HepG2 (cell line): ENCODE results near the gene SZRD1. TPM values are rescaled to one million over a fixed set of nuclear protein-coding genes. Genes with fewer than 3 reads are reported as not detected.

Experiments used
- ATAC-seq: fragments of 200-7000 bp; cut with Tn5 transposase; 3 replicates; pipeline ENCODE4 v1.9.1; 2020; ENCODE audit warnings: mild to moderate bottlenecking, moderate library complexity
- BruUV-seq: library from RNA; stranded (reverse); fragments of 400-500 nt; replicated peaks from 2 replicates; lab custom pipeline; 2021; lab: Mats Ljungman, UMichigan
- CTCF ChIA-PET: fragments of 300-600 bp; formaldehyde crosslinking; extraction: SDS; loops from one replicate; lab custom pipeline; 2021; ENCODE audit warnings: low total read pairs, inconsistent platforms, low intra/inter-chr PET ratio; lab: Yijun Ruan, JAX
- POLR2A ChIA-PET: fragments of 350-600 bp; sonication (Branson Sonifier 250); formaldehyde crosslinking; loops from one replicate; lab custom pipeline; 2020; ENCODE audit warnings: antibody characterized with exemption, inconsistent platforms; lab: Yijun Ruan, JAX
- DNase-seq: peaks from one replicate; pipeline ENCODE4 v3.0.0-alpha.2; 2015; ENCODE audit warnings: low spot score
- FAIRE-seq: peaks from 3 replicates; lab custom pipeline; 2011; peaks lifted over from hg19 to GRCh38; lab: Jason Lieb, UNC
- H2AFZ ChIP-seq: one replicate; pipeline ENCODE4 v1.6.1; 2011; ENCODE audit warnings: low read length, inconsistent platforms
- H3K27ac ChIP-seq: fragments of 300-600 bp; 3 replicates; pipeline ENCODE4 v1.8.0; 2011; ENCODE audit warnings: mixed run types, mild to moderate bottlenecking, mixed read lengths, low read length, inconsistent platforms; ENCODE audit not compliant: insufficient read depth; ENCODE audit errors: extremely low read length
- H3K27me3 ChIP-seq, 2 experiments: fragments of 200-600 bp in 1 of 2; 2 replicates in 1 of 2; 3 replicates in 1 of 2; pipeline versions ENCODE4 v1.6.0 to v1.8.0; 2011; ENCODE audit warnings: low read length in 2 of 2, mild to moderate bottlenecking in 2 of 2, moderate library complexity in 2 of 2, inconsistent platforms in 1 of 2; ENCODE audit not compliant: insufficient read depth in 2 of 2, control insufficient read depth in 1 of 2
- H3K36me3 ChIP-seq, 2 experiments: fragments of 200-600 bp in 1 of 2; replicated peaks in 1 of 2; 2 replicates in 1 of 2; 3 replicates in 1 of 2; pipeline versions ENCODE4 v1.5.1 to v1.8.0; 2011; ENCODE audit warnings: low read length in 2 of 2, inconsistent platforms in 1 of 2; ENCODE audit not compliant: insufficient read depth in 2 of 2, control insufficient read depth in 1 of 2
- H3K4me1 ChIP-seq: 2 replicates; pipeline ENCODE4 v1.5.1; 2012; ENCODE audit warnings: low read length, inconsistent platforms; ENCODE audit not compliant: insufficient read depth
- H3K4me2 ChIP-seq: 2 replicates; pipeline ENCODE4 v1.6.0; 2011; ENCODE audit warnings: low read depth, low read length, inconsistent platforms
- H3K4me3 ChIP-seq, 3 experiments: fragments of 200-600 bp in 1 of 3; sonication (generic), shearing (Covaris generic) in 1 of 3; replicated peaks in 1 of 3; 2 replicates each; pipeline ENCODE4 v1.5.1; 2011 to 2016; ENCODE audit warnings: low read length in 3 of 3, inconsistent platforms in 2 of 3, low read depth in 2 of 3, mild to moderate bottlenecking in 2 of 3, control low read depth in 1 of 3, mixed read lengths in 1 of 3; ENCODE audit not compliant: insufficient read depth in 1 of 3
- H3K79me2 ChIP-seq: one replicate; pipeline ENCODE4 v1.6.1; 2011; ENCODE audit warnings: low read length, inconsistent platforms; ENCODE audit not compliant: insufficient read depth
- H3K9ac ChIP-seq: 2 replicates; pipeline ENCODE4 v1.6.0; 2011; ENCODE audit warnings: mild to moderate bottlenecking, low read depth, low read length, inconsistent platforms; ENCODE audit not compliant: insufficient read depth
- H3K9me3 ChIP-seq: 2 replicates; pipeline ENCODE4 v1.5.1; 2012; ENCODE audit warnings: mild to moderate bottlenecking, low read length
- H4K20me1 ChIP-seq: 2 replicates; pipeline ENCODE4 v1.6.0; 2011; ENCODE audit warnings: inconsistent platforms, mild to moderate bottlenecking, low read length, moderate library complexity; ENCODE audit not compliant: insufficient read depth
- ELK4 ChIP-seq: sonication (generic); formaldehyde crosslinking; IDR thresholded peaks from 2 replicates; pipeline ENCODE4 v1.9.0; 2021; ENCODE audit warnings: missing genetic modification reagents, borderline replicate concordance
- GABPA ChIP-seq, 2 experiments: IDR thresholded peaks; 2 replicates each; pipeline ENCODE4 v1.6.1; 2011 to 2016; ENCODE audit warnings: low read depth in 2 of 2, low read length in 1 of 2, missing biosample characterization in 1 of 2, missing genetic modification characterization in 1 of 2
- RAD21 ChIP-seq: fragments of 450-650 bp; formaldehyde crosslinking; IDR thresholded peaks from 2 replicates; pipeline ENCODE4 v1.5.0; 2020; ENCODE audit warnings: mild to moderate bottlenecking
- TOPORS ChIP-seq: sonication (generic); formaldehyde crosslinking; IDR thresholded peaks from 2 replicates; pipeline ENCODE4 v1.8.0; 2023; ENCODE audit warnings: mild to moderate bottlenecking, missing genetic modification reagents
- ZNF672 ChIP-seq: sonication (generic); formaldehyde crosslinking; IDR thresholded peaks from 2 replicates; pipeline ENCODE4 v1.8.1; 2022; ENCODE audit warnings: missing genetic modification reagents
- ZNF746 ChIP-seq: sonication (generic); formaldehyde crosslinking; IDR thresholded peaks from 2 replicates; pipeline ENCODE4 v1.8.0; 2022; ENCODE audit warnings: mild to moderate bottlenecking, missing genetic modification reagents
- WGBS: methylation state at CpG from one replicate; pipeline ENCODE4 v1.1.6; 2017; ENCODE audit warnings: low lambda C conversion rate; 5-methylcytosine and 5-hydroxymethylcytosine counted together
- in situ Hi-C: cut with HindIII; loops from 2 replicates; pipeline ENCODE4 v1.10.0; 2017; ENCODE audit warnings: low pct_unique_long_range_greater_than_20kb; ENCODE audit not compliant: extremely low pct_ligation_motif_present
- intact Hi-C: fragments of 100-400 bp; cut with micrococcal nuclease; formaldehyde crosslinking; loops from one replicate; pipeline ENCODE4 v1.10.0; 2022; ENCODE audit not compliant: unreplicated experiment
- polyA plus RNA-seq, 8 experiments: library from polyadenylated mRNA; depleted of rRNA in 3 of 8; stranded (reverse) in 7 of 8; unstranded in 1 of 8; fragments of >200 nt; fragmentation: Illumina TruSeq in 4 of 8; extraction: Trizol in 4 of 8; gene quantifications; 2 replicates each; pipeline versions ENCODE4 v1.2.1 to v1.2.3, GENCODE V29; 2011 to 2016; ENCODE audit warnings: low read depth in 4 of 8, missing spikeins in 1 of 8, mixed read lengths in 1 of 8; ENCODE audit not compliant: insufficient read depth in 1 of 8
- total RNA-seq, 5 experiments: library from RNA; depleted of rRNA; stranded (reverse); fragments of >200 nt; fragmentation: Illumina TruSeq; extraction: Trizol; gene quantifications; 2 replicates each; pipeline ENCODE4 v1.2.3, GENCODE V29; 2016; ENCODE audit warnings: low read depth in 1 of 5
- TF ChIP-seq, protein P1 (sequence below): sonication (generic); formaldehyde crosslinking; IDR thresholded peaks from 2 replicates; pipeline ENCODE4 v1.8.0; 2022; ENCODE audit warnings: low read depth, missing genetic modification reagents
- TF ChIP-seq, protein P2 (sequence below): IDR thresholded peaks from 2 replicates; pipeline ENCODE4 v1.6.1; 2016; ENCODE audit warnings: low read depth

Gene SZRD1
- total and polyA plus RNA-seq, 2 of the 13 experiments (the other 11 are each of a cell fraction or from before 2014, with no cell fraction given) = 28.5 to 41.4 TPM

DNA sequence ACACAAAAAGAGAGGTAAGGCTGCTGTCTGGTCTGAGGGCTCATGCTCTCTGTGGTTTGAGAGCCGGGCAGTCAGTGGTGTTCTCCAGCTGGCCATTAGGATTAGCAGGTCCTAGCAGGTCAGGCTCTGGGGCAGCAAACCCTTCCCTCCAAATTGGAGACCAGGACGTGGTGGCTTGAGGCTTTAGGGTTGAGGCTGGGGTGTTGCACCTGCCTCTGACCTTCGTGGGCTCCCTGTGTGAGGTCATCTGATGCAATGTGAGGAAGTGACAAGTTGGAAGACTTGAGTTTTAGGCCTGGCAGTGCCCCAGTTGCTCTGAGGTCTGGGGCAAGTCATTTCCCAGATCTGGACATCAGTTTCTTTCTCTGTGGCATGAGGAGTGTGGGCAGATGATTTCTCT lies 24.4 kb downstream of the SZRD1 start:
- CTCF ChIA-PET = no interaction called here
- H3K4me1 ChIP-seq = peaks cover 40% of the 10 kb centered on the region

More for the DNA sequence above, 24.4 kb downstream of the SZRD1 start:
- H2AFZ ChIP-seq = no peak overlapping the region
- H3K27ac ChIP-seq = no peak overlapping the region
- ATAC-seq (no peak), FAIRE-seq (no peak), DNase-seq (no peak)
- POLR2A ChIA-PET = no interaction called here
- H3K4me2 ChIP-seq = no peak overlapping the region
- H3K36me3 ChIP-seq = peaks cover 12 to 35% of the 10 kb centered on the region in 2 experiments; a peak in 4 of 5 replicates
- H3K9me3 ChIP-seq = no peaks in the 10 kb centered on the region
- H4K20me1 ChIP-seq = peaks cover 61% of the 10 kb centered on the region
- H3K27me3 ChIP-seq = no peaks in the 10 kb centered on the region
- in situ Hi-C loops = no loop called here
- no peak overlapping the region for H3K9ac ChIP-seq
- H3K4me3 ChIP-seq = no peak overlapping the region
- TF ChIP-seq ZNF746 (no peak), GABPA (IDR thresholded peaks at IDR 0.05; ENCODE audit: low read depth, low read length) (no peak), GABPA (CRISPR knock-in tag; IDR thresholded peaks at IDR 0.05; ENCODE audit: low read depth) (no peak), ZNF672 (no peak), TOPORS (CRISPR knock-in tag) (no peak), ELK4 (no peak), RAD21 (CRISPR knock-in tag) (no peak)
- TF ChIP-seq, protein P1, sequence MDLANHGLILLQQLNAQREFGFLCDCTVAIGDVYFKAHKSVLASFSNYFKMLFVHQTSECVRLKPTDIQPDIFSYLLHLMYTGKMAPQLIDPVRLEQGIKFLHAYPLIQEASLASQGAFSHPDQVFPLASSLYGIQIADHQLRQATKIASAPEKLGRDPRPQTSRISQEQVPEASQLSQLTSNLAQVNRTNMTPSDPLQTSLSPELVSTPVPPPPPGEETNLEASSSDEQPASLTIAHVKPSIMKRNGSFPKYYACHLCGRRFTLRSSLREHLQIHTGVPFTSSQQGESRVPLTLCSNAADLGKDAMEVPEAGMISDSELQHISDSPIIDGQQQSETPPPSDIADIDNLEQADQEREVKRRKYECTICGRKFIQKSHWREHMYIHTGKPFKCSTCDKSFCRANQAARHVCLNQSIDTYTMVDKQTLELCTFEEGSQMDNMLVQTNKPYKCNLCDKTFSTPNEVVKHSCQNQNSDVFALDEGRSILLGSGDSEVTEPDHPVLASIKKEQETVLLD (CRISPR knock-in tag) = no peak
- TF ChIP-seq, protein P2, sequence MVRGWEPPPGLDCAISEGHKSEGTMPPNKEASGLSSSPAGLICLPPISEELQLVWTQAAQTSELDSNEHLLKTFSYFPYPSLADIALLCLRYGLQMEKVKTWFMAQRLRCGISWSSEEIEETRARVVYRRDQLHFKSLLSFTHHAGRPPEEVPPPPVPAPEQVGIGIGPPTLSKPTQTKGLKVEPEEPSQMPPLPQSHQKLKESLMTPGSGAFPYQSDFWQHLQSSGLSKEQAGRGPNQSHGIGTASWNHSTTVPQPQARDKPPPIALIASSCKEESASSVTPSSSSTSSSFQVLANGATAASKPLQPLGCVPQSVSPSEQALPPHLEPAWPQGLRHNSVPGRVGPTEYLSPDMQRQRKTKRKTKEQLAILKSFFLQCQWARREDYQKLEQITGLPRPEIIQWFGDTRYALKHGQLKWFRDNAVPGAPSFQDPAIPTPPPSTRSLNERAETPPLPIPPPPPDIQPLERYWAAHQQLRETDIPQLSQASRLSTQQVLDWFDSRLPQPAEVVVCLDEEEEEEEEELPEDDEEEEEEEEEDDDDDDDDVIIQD (CRISPR knock-in tag) = no peak
- intact Hi-C loops = no loop called here
- 100% methylated on average over 3 of the region's 3 CpGs for WGBS
- peaks cover 66% of the 10 kb centered on the region for H3K79me2 ChIP-seq
- no TSS peak for BruUV-seq
